HG03095 (cell line): Measurements from ENCODE around the gene TNFRSF8.
"Not testable (repeated sequence)": the region's sequence is repeated elsewhere in the genome, so short reads cannot be mapped to it uniquely, and the experiment has no call there.

Experiments used
- ATAC-seq: cut with Tn5 transposase; IDR thresholded peaks from one replicate; pipeline ENCODE4 v1.9.1; 2021; ENCODE audit warnings: moderate library complexity; ENCODE audit not compliant: unreplicated experiment

TNFRSF8 gene

DNA sequence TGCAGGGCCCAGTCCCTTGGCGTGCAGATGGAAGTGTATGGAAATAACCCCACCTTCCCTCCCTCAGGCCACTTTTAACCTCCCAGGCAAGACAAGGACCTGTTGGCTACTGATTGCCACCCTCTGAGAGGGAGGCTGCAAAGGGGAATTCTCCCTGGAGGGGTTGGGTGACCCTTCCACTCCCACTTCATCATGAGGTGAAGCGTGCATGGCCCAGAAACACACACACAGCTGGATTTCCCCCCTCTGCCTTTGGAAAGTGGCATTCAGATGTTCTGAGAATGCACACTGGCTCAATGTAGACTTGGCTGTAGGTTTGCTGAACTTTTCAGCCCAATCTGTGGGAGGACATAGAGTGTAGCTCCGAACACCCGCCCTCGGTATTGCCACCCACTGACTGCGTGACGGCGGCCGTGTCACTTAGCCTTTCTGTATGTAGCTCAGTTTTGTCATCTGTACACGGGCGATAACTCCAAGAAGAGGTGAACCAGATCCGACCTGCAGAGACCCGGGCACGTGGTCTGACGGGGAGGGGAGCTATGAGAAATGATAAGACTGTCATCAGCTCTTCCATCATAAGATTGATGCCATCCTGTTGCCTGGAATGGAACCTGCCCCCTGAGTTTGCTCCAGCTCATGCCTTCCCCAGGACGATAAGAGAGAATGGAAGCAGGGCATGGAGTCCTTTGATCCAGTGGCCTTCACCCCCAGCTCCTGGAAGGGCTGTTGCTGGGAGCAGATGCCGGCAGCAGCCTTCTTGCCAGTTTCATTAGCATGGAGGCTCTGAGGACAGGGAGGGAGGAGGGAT, 24.5 kb upstream of the TNFRSF8 start:
- ATAC-seq, result no peak

DNA sequence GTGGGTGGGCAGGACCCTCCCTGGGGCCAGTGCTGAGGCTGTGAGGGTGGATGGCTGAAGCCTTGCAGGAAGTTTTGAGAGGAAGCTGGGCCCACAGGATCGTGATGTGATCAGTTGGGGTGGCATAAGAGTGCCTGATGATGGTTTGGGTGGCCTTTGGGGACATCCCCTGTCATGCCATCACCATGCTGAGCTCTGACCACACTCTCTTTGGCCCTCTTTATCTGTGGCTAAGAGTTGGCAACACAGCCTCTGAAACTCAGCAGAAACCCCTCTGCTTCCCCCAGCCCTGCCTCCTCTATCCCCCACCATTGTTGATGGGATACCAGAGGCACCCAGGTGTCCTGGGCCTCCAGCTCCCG, 24.0 kb upstream of the TNFRSF8 start:
- ATAC-seq, result no peak

DNA sequence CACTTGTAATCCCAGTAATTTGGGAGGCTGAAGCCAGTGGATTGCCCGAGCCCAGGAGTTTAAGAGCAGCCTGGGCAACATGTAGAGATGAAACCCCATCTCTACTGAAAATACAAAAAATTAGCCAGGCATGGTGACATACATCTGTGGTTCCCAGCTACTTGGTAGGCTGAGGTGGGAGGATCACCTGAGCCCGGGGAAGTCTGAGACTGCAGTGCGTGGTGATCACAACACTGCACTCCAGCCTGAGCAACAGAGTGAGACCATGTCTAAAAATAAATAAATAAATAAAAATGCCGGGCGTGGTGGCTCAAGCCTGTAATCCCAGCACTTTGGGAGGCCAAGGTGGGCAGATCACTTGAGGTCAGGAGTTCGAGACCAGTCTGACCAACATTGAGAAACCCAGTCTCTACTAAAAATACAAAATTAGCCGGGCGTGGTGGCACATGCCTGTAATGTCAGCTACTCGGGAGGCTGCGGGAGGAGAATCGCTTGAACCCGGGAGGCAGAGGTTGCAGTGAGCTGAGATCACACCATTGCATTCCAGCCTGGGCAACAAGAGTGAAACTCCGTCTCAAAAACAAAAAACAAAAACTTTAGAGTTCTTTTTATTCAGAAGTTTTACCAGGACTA, 23.2 kb upstream of the TNFRSF8 start:
- ATAC-seq, result peak; percentile 30

DNA sequence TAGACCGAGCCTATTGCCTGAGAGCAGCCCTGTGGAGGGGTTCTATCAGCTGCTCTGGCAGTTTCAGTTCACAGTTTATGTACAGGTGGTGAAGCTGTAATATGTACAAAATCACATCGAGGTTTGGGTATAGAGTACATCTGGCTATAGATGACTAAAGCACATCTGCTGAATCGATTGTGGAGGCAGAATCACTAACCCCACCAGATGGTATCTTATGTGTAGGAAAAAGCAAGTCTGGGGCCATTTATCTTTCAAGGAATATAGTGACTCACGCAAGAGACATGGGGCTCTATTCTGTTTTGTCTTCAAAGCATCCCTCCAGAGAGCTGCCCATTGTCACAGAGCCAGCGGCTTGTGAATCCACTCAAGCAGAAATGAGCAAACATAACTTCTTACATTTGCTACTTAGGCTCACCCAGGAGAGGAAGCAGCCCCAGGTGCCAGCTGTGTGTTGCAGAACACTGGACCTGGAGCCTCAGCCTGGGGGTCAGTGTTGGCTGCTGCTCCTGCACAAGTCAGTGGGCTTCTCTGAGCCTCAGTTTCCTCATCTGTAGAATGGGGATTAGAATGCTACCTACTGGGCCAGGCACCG, 22.5 kb upstream of the TNFRSF8 start:
- ATAC-seq, result peak; percentile 60

DNA sequence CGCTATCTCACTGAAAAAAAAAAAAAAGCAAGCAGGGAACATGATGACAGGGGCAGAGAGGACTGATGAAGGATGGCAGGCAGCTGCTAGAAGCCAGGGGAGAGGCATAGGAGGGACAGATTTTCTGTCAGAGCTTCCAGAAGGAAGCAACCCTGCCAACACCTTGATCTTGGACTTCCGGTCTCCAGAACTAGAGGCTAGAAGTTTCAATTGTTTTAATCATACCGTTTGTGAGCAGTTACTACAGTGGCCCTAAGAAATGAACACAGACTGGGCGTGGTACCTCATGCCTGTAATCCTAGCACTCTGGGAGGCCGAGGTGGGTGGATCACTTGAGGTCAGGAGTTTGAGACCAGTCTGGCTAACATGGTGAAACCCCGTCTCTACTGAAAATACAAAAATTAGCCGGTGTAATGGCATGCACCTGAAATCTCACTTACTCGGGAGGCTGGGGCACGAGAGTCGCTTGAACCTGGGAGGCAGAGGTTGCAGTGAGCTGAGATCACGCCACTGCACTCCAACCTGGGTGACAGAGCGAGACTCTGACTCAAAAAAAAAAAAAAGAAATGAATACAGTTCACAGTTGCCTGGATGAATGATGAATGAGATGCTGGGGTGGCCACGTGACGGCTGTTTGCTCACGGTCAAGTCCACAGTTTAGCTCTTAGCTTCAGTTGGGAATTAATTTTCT, 18.8 kb upstream of the TNFRSF8 start:
- not testable (repeated sequence) for ATAC-seq

DNA sequence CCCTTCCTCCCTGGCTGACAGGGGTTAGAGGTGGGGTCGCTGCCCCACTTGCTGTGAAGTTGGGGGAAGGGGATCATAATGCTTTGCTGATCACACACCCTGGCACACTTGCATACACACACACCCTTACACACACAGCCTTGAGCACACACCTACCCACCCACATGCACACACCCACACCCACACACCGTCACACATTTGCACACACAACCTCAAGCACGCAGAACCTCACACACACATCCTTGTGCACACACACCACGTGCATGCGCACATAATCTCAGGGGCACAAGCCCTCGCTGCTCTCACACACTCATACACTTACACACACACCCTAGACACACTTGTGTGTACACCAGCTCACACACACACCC, 16.4 kb upstream of the TNFRSF8 start:
- no peak for ATAC-seq

DNA sequence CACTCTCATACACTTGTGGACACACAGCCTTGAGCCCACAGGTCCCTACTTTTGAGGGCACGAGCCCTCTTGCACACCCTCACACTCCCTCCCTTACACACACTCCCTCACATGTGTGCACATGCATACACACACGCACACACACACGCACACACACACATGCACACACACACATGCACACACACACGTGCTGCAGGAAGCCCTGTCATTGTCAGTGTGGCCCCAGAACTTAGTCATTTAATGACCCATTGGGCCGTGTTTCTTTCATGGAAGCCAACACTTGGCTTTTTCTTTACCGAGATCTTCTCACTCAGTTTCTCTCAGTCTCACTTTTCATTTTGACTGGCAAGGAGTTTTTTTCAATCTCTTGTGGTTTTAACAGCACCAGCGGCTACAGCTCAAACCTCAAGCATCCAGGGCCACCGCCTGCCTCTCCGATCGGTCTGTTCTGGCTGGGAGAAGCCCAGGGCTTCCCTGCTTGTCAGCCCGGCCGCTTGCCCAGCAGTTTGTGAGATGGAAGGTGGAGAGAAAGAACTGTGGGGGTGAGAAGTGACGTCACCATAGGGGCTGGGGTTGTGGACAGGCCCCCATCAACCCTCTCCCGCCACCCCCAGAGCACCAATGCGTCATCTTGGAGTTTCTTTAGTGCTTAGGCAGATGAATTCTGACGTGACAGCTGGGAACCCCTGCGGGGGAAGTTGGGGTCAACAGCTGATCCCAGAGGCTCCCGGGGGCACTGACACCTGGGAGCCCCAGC, 15.8 kb upstream of the TNFRSF8 start:
- ATAC-seq, result peak; percentile 27

DNA sequence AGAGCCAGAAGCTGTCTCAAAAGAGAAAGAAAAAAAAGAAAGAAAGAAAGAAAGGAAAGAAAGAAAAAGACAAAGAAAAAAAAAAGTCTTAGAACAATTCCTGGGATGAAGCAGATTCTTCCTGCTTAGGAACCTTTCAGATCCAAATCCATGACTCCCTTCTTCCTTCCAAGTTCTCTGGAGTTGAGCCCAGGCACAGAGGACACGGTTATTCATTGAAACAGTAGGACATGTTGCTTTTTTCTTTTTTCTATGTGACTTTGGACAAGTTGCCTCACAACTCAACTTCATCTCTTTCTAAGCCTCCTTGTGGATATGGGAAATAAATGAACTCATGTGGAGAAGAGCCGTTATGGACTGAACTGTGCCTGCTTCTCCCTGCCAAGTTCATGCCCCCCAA, 14.7 kb upstream of the TNFRSF8 start:
- ATAC-seq, result no peak

DNA sequence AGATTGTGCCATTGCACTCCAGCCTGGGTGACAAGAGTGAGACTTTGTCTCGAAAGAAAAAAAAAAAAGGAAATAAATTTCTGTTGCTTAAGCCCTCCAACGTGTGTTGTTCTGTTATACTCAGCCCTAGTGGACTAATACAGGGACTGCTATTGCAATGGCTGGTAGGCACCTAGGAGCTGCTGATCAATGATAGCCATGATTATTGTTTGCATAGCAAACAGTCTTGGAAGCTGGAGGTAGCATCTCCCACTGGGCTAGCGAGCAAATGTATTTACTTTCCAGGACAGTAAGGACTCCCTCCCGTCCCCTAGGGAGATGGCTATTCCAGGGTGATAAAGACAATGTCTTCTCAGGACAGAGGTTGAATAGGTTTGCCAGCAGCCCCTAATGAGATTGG, 13.5 kb upstream of the TNFRSF8 start:
- ATAC-seq, result no peak

DNA sequence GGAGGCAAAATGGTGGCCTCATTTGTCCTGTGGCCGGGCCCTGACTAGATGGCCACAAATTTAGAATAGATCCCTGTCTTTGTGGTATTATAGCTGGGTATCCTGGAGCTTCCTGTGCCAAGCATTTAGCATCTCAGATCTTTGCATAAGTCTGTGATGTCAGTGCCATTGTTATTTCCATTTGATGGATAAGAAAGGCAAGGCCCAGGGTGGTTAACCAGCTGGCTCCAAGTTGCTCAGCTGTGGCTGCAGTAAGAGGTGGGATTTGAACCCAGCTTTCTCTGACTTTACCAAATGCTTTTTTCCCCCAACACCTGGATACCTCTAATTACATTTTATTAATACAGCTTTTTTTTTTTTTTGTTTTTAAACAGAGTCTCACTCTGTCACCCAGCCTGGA, 11.7 kb upstream of the TNFRSF8 start:
- ATAC-seq, result no peak

DNA sequence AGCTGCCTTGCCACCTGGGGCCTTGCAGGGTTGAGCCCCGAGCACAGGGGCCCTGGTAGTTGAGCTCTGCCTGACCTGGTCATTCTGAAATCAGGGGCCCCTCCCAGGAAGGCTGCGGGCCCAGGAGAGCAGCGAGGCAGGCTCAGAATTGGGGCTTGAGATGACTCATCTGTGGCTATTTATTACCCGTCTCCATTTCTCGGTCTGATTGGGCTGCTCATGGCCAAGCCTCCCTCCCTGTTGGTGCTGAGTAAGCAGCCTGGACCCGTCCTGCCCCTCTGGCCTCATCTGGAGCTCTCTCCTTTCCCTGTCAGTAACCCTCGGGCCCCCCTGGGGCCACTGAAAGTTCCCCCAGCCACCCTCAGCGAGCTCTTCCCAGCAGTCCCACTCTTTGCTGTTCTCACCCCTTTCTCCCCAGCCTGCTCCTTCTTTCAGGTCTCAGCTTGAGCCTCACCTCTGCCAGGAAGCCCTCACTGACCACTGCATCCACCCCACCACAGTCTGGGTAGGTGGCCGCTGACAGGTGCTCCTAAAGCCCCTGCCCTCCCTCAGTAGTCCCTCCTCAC, 11.0 kb upstream of the TNFRSF8 start:
- peak; percentile 57 for ATAC-seq

DNA sequence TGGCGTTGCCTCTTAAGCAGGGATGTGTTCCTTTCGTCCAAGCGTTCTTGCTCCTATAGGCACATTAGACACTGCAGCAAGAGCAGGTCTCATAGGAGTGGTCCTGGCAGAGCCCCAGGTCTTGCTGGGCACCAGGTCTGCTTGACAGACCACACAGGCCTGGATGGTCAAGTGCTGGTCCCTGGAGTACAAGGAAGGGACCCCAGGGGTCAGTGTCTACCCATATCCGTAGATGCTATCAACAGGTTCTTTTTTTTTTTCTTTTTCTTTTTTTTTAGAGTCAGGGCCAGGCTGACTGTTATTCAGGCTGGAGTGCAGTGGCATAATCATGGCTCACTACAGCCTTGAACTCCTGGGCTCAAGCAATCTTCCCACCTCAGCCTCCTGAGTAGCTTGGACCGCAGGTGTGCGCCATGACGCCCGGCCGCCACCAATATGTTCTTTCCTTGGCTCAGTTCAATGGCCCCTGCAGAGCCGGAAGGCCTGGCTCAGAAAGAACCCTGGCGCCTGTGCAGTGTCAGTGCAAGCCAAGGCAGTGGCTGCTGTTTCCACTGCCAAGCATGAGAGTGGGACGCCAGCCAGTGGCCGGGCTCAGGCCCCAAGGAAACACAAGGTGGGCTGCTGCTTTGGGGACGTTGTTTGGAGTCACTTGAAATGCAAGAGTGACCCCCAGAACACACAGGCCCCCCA, 10.0 kb upstream of the TNFRSF8 start:
- no peak for ATAC-seq

DNA sequence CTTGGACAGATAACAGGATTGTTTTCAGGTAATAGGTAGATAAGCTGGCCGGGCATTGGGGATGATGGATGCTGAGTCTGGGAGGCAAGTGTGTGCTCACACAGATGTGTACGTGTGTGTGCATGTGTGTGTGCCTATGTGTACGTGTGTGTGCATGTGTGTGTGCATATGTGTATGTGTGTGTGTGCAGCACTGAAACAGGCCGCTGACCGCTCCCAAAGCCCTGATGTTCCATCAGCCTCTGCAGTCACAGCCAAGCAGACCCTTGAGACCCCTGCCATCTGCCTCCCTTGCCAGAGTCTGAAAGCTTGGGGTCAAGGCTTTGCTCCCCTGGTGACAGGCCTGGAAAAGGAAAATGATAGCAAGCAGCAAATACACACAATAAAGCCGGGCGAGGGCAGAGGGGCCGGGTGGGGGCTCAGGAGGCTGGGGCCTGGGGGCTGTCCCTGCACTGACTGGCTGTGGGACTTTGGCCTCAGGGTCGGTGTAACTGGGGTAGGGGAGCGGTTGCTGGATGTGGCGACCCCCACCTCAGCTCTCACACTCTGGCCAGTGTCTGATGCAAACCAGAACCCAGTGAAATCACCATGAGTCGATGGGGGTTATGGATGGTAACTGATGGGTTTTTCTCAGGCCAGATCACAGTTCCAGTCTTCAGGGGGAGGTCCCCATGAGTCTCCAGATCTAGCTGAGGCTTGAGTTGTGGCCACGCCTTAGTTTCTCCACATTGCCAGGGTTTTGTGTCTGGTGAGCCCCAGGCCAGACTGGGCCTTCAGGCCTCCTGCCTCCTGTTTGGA, 9.2 kb upstream of the TNFRSF8 start:
- ATAC-seq, result no peak

DNA sequence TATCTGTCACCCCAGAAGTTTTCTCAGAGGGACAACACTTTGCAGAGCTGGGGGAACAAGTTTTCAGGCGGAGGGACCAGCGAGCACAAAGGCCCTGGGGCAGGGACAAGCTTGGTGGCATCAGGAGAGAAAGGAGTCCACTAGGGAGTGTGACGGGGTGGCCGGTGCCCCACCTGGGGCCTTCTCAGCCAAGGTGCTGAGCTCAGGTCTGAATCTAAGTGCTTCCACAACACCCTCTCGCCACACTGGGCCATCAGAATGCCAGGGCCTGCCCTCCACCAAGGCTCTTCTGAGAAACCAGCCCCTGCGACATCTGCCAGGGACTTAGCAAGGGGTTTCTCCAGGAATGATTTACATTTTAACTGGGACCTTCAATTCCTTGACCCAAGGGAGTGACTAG, 7.8 kb upstream of the TNFRSF8 start:
- no peak for ATAC-seq

DNA sequence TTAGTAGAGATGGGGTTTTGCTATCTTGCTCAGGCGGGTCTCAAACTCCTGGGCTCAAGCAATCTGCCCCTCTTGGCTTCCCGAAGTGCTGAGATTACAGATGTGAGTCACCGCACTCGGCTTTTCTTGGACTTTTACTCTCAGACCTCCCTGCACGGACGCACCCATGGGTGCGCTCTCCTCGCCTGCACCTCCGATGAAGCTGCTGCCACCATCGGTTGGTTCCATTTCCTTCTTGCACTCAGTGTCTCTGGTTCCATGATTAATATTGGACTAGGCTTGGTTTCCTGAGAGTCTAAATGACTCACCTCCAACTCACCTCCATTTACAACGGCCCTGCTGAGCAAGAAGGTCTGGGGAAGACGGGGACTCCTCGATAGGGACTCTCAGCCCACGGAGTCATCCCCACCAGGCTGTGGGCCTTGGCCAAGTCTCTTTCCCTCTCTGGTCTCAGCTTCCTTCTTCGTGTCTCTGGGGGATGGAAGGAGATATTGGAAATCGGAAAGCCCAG, 6.7 kb upstream of the TNFRSF8 start:
- ATAC-seq, result no peak

DNA sequence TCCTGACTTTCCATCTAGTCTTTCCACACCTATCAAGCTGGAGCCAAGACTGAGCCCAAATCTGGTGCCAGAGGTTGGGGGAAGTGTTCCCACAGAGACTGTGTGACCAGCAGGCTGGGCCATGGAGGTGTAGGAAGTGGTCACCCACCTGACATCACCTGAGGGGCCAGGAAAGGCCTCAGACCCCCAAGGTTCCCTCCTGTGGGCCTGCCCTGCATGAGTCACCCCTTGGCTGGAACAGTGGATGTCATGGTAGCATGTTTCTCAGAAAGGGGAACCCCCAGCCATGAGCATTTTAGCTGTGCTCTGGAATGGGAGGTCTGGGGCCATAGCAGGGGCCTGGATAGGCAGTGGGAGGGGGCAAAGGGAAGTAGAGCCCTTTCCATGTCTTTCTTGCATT, 5.7 kb upstream of the TNFRSF8 start:
- no peak for ATAC-seq

DNA sequence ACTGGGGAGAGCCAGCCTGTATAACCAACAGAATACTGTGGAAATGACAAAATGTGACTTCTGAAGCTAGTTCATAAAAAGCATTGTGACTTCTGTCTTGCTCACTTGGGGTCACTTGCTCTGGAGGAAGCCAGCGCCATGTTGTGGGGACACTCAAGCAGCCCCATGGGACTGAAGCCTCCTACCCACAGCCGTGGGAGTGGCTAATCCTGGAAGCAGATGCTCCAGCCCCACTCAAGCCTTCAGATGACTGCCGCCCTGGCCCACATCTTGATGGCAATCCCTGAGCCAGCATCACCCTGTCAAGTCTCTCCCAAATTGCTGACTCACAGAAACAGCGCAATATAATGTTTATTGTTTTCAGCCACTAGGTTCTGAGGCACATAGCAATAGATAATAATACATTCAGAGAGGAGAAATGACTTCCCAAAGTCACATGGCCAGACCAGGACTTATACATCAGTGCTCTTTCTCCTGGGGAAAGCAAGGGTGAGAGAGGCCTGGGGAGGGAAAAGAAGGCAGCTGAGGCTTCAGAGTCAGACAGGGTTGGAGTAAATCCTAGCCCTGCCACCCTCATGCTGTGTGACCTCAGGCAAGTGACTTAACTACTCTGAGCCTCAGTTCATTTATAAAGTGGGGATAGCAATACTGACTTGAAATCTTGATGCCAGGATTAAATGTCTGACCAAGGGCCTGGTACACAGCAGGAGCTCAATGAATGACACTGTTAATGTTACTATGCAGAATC, 5.0 kb upstream of the TNFRSF8 start:
- ATAC-seq, result no peak

DNA sequence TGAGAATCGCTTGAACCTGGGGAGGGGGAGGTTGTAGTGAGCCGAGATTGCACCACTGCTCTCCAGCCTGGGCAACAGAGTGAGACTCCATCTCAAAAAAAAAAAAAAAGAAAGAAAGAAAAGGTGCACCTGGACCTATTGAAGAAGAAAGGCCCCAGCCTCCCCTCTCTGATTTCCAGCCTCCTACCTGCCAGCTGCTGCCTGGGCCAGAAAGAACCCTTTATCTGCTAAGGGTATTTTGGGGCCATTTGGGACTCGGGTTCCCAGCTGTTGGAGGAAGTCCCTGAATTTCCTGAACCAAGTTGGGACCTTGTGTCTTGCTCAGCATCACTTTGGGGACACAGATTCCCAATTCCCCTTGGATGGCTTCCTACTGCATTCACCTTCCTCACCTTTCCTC, 3.9 kb upstream of the TNFRSF8 start:
- no peak for ATAC-seq
